UCSD-AML1 (cell line): ENCODE data around the gene SMIM36.
A peak's percentile ranks its signal among the peaks of the same experiment; 100 is the strongest.
"Not testable (repeated sequence)": the region's sequence is repeated elsewhere in the genome, so short reads cannot be mapped to it uniquely, and the experiment has no call there.

ENCODE experiments used
- DNase-seq: peaks from one replicate; lab custom pipeline; 2025; ENCODE audit not compliant: unreplicated experiment; lab: John Stamatoyannopoulos, UW

SMIM36 gene

GRCh38 chr17:55436224-55437158 is 74.8 kb downstream of the SMIM36 start:
- DNase-seq, result no peak

- DNase-seq, result no peak
Measured at GRCh38 chr17:55435408-55435807, 75.8 kb downstream of the SMIM36 start.

DNA sequence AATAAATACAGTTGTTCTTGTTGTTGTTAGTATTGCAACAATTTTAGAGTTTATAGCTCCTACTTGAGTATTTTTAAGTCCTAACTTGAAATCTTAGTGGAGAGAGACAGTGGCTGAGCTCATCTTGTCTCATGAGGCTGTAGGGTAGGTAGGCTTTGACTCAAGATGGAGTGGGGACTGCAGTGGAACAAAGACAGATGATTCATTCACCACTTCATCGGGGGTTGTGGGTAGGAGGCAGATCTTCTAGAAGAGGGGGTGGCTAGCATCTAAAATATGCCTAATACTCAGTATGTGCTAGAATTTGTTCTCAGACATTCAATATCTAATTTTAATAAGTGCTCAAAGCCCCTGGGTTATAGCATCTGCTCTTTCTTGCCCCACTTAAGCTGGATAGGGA is 76.5 kb downstream of the SMIM36 start:
- no peak for DNase-seq

GRCh38 chr17:55433629-55434422 is 77.4 kb downstream of the SMIM36 start:
- no peak for DNase-seq

GRCh38 chr17:55433029-55433628 is 78.1 kb downstream of the SMIM36 start:
- no peak for DNase-seq

DNA sequence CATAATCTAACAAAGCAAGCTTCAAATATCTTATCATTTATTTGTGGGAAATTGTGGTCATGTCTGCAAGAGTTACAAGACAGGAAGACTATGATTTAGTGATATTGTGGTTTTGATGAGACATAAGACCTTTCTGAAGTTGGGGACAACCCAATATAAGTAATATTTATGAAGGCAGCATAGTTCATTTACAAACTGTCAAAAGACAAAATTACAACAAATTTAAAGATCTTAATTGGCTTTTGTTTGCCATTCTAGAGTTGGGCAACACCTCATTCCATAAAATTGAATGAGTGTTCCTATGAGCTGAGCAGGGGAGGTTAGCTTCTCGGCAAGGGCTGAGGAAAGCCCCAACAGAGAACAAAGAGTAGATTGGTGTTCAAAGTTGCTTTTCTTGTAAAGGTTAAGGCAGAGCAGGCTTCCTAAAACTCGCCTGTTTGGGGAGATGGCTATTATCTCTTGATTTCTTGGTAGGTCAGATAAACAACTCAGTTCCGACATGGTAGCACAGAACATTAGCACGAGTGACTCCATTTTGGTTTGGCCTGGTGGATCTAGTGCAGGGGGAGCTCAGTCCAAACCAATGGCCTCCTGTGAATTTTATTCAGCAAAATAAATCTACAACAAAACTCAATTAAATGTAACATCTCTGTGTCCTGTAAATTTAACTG is 78.8 kb downstream of the SMIM36 start:
- DNase-seq, result no peak

- DNase-seq, result not testable (repeated sequence)
Measured at GRCh38 chr17:55431914-55432313, 79.3 kb downstream of the SMIM36 start.

DNA sequence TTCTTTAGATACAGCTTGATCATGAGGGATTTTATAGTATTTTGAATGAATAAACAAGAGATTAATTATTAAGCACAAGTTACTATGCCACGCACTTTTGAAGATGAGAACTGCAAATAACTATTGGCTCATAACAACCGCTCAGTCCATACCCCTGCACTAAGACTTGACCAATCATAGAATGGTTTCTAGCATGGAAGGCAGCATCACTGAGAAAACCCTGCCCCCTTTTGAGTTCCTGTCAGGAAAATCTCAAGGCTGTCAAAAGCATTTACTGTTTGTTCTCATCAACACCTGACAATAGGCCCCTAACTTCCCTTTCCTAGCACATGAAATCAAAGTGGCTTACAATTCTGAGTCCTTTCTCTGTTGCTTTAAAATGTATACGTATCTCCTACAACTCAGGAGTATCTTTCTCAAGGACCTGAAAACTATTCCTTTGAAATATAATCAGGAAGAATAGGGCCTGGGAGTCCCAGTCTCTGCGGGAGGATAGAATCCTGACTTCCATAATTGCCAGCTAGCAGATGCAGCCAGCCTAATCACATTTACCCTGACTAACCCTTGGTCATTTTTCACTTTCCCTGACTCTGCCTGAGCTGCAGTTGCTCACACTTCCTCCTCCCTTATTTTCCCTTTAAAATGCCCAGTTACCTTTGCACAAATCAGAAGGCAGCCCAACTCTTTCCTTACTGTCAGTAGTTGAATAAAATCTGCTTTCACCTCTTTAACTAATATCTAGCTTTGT is 80.5 kb downstream of the SMIM36 start:
- no peak for DNase-seq

GRCh38 chr17:55427587-55427882 is 83.7 kb downstream of the SMIM36 start:
- no peak for DNase-seq

- no peak for DNase-seq
Measured at GRCh38 chr17:55426851-55427586, 84.2 kb downstream of the SMIM36 start.

- no peak for DNase-seq
Measured at GRCh38 chr17:55424893-55425540, 86.2 kb downstream of the SMIM36 start.

- no peak for DNase-seq
Measured at GRCh38 chr17:55423535-55423934, 87.7 kb downstream of the SMIM36 start.

DNA sequence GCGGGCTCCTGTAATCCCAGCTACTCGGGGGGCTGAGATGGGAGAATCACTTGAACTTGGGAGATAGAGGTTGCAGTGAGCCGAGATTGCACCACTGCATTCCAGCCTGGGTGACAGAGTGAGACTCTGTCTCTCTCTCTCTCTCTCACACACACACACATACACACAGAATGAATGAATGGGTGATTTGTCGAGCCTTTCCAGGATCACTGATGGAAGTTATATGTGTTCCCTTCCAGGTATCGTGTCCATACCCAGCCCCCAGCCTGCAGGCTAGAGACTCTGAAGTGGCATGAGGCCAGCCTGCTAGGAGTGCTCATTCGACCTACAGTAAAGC is 88.5 kb downstream of the SMIM36 start:
- not testable (repeated sequence) for DNase-seq

- DNase-seq, result no peak
Measured at GRCh38 chr17:55421179-55421934, 89.9 kb downstream of the SMIM36 start, which contains the start of gene MMD. Gene MMD (minus strand): TSS chr17:55421835. CDS start chr17:55421695, 140 bp downstream.

DNA sequence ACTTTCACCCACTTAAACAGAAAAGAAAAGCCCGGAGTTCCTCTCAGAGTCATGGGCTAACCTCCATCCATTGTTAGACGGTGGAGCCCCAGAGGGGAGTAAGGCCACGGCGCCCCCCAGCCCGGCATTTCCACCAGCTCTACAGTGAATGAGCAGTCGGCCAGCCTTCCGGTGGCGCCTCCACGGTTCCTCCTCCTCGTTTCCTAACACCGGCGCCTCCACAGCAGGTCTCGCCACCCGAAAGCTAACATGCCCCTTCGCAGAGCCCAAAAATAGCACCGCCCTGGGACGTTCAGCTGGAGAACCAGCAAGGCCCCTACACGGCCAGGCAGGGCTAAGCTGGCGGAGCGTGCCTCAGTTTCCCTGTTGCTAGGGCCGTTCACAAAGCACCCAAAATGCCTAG is 90.5 kb downstream of the SMIM36 start:
- DNase-seq, result peak; percentile 45

DNA sequence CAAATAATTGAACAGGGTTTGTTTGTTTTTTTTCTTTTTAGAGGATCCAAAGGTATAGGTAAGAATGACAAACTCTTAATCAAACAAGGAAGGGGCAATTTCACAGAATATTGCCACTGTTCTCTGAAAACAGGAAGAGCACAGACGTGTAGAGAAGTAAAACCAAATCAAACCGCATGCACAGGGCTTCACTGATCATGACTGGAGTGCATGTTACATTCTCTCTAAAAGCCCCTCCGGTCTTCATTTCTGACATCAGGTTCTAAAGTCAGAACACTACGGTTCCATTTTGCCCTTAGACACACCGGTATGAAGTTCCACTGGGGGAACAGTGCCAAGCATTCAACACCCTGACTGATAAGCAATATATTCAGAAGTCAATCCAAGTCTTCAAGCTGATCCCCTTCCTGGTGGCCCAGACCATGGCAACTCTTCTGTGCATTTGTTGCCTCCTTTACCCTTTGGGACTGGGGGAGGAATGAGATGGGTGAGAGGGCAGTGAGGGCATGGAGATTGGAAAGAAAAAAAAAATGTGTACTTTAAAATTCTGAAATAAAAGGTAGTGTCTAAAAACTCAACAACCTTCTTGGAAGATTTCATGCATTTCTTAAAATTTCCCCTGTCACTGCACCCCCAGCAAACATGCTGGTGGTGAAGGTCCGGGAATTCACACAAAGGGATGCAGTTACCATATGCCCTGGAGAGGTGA is 91.0 kb downstream of the SMIM36 start:
- DNase-seq, result no peak

DNA sequence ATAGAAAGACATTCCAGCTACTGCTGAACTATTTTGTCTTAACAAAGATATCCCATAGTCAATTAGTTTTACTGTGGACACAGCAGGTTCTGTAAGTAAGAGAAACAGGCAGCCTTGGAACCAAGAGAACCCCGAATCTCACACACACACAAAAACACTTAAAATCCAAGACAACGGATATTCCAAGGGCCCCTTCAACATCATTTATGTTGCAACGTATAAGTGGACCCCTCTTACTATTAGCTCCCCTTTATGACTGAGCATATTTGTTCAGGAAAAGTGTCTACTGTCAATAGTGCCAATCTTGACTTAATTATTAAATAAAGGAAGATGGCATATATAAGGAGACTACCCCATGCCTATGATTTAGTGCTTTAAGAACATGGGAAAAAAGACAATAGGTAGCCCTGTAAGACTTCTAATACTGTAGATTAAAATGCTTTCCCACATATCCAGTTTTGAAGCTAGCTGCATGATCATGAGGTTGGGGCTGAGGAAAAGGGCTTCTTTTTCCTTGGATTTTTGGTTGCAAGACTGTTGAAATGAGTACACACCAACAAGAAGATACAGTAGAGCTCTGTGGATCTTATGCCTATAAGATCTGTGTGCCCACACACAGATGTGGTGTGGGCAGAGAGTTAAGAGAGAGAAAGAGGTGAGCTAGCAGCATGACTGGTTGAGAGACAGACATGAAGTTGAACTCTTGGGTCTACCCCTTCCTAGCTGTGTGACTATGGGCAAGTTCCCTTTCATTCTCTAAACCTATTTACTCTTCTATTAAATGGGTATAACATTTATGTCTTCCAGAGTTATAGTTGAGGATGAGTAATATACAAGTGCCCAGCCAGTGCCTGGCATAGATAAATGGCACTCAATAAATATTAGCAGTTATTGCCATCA is 92.6 kb downstream of the SMIM36 start:
- DNase-seq, result no peak
